GM20431 (cell line): ENCODE data around the gene LYST.

ENCODE experiments used
- in situ Hi-C: fragments of 300-500 bp; cut with MseI, MboI; formaldehyde crosslinking; loops from one replicate; pipeline ENCODE4 v1.15.0; 2020; ENCODE audit warnings: low sequenced_read_pairs; ENCODE audit not compliant: unreplicated experiment

Gene LYST

GRCh38 chr1:235825229-235825628 is 41.5 kb downstream of the LYST start:
- in situ Hi-C loops, result no loop called here

GRCh38 chr1:235823684-235824083 is 43.0 kb downstream of the LYST start:
- in situ Hi-C loops, result no loop called here

- in situ Hi-C loops, result no loop called here
Observed at GRCh38 chr1:235822685-235823084, 44.0 kb downstream of the LYST start.

- in situ Hi-C loops, result no loop called here
Observed at GRCh38 chr1:235821361-235821981, 45.2 kb downstream of the LYST start.

GRCh38 chr1:235820061-235820460 is 46.6 kb downstream of the LYST start:
- in situ Hi-C loops, result no loop called here

GRCh38 chr1:235818632-235819136 is 48.0 kb downstream of the LYST start:
- in situ Hi-C loops, result no loop called here

GRCh38 chr1:235817101-235817728 is 49.5 kb downstream of the LYST start:
- in situ Hi-C loops, result no loop called here

- in situ Hi-C loops, result no loop called here
Observed at GRCh38 chr1:235809688-235810397, 56.9 kb downstream of the LYST start.

GRCh38 chr1:235808223-235808622 is 58.5 kb downstream of the LYST start:
- in situ Hi-C loops, result no loop called here

GRCh38 chr1:235806123-235806522 is 60.6 kb downstream of the LYST start:
- in situ Hi-C loops, result no loop called here

GRCh38 chr1:235802573-235803346 is 63.9 kb downstream of the LYST start:
- in situ Hi-C loops, result no loop called here

- in situ Hi-C loops, result loop anchor here (25.0 kb wide), 1 partner anchor 287 kb away; the partner anchor contains the start of gene B3GALNT2
Observed at GRCh38 chr1:235799264-235799663, 67.4 kb downstream of the LYST start.

- in situ Hi-C loops, result loop anchor here (25.0 kb wide), 1 partner anchor 279 kb away; the partner anchor contains the start of gene B3GALNT2
Observed at GRCh38 chr1:235791532-235792060, 75.1 kb downstream of the LYST start.

GRCh38 chr1:235790123-235790522 is 76.6 kb downstream of the LYST start:
- in situ Hi-C loops, result loop anchor here (25.0 kb wide), 1 partner anchor 278 kb away; the partner anchor contains the start of gene B3GALNT2

- in situ Hi-C loops, result loop anchor here (25.0 kb wide), 1 partner anchor 274 kb away; the partner anchor contains the start of gene B3GALNT2
Observed at GRCh38 chr1:235786227-235786898, 80.3 kb downstream of the LYST start.

- in situ Hi-C loops, result loop anchor here (25.0 kb wide), 1 partner anchor 273 kb away; the partner anchor contains the start of gene B3GALNT2
Observed at GRCh38 chr1:235784950-235785349, 81.8 kb downstream of the LYST start.

- in situ Hi-C loops, result loop anchor here (25.0 kb wide), 1 partner anchor 271 kb away; the partner anchor contains the start of gene B3GALNT2
Observed at GRCh38 chr1:235783148-235783776, 83.4 kb downstream of the LYST start.

GRCh38 chr1:235782601-235783000 is 84.1 kb downstream of the LYST start:
- in situ Hi-C loops, result loop anchor here (25.0 kb wide), 1 partner anchor 270 kb away; the partner anchor contains the start of gene B3GALNT2
